Measurements from ENCODE around the gene RMI1.

DNA sequence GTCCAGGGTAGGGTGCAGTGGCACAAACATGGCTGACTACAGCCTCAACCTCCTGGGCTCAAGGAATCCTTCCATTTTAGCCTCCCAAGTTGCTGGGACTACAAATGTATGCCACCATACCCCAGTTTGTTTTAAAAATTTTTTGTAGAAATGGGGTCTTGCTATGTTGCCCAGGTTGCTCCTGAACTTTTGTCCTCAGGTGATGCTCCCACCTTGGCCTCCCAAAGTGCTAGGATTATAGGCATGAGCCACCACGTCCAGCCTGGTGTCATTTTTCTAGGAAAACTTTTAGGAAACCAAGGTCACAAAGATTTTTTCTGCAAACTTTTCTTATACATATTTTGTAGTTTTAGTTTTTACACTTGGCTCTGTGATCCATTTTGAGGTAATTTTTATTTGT, 10.8 kb downstream of the RMI1 start:
- TF ChIP-seq POLR2A (IDR thresholded peaks at IDR 0.05; ENCODE audit: extremely low read depth, insufficient read length) = no peak
- TF ChIP-seq, protein P1, sequence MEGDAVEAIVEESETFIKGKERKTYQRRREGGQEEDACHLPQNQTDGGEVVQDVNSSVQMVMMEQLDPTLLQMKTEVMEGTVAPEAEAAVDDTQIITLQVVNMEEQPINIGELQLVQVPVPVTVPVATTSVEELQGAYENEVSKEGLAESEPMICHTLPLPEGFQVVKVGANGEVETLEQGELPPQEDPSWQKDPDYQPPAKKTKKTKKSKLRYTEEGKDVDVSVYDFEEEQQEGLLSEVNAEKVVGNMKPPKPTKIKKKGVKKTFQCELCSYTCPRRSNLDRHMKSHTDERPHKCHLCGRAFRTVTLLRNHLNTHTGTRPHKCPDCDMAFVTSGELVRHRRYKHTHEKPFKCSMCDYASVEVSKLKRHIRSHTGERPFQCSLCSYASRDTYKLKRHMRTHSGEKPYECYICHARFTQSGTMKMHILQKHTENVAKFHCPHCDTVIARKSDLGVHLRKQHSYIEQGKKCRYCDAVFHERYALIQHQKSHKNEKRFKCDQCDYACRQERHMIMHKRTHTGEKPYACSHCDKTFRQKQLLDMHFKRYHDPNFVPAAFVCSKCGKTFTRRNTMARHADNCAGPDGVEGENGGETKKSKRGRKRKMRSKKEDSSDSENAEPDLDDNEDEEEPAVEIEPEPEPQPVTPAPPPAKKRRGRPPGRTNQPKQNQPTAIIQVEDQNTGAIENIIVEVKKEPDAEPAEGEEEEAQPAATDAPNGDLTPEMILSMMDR (IDR thresholded peaks at IDR 0.05; ENCODE audit: low read depth, low read length) = no peak
- TF ChIP-seq, protein P2, sequence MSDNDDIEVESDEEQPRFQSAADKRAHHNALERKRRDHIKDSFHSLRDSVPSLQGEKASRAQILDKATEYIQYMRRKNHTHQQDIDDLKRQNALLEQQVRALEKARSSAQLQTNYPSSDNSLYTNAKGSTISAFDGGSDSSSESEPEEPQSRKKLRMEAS (IDR thresholded peaks at IDR 0.05; ENCODE audit: low read depth, low read length) = no peak
- no peak for TF ChIP-seq MYC (IDR thresholded peaks at IDR 0.05; ENCODE audit: low read depth, low read length)

Data from NB4 (cell line).